ENCODE results near the gene IRX2. TPM values are rescaled to one million over a fixed set of nuclear protein-coding genes. Genes with fewer than 3 reads are reported as not detected.

Gene IRX2
- total RNA-seq, 2 donors from 2014 or later, result 1.3 to 3.0 TPM

GRCh38 chr5:2757563-2758351, 6.3 kb upstream of the IRX2 start:
- 4 to 8% methylated on average over 17 to 23 of the region's 23 CpGs for WGBS, 2 donors
- Histone ChIP-seq H3K36me3 (replicated peaks in 1 of 2; ENCODE audit: insufficient read depth in 1 of 2, low read depth in 2 of 2) (no peaks in the 10 kb centered on the region), H3K27ac (no peak overlapping the region), H3K9me3 (no peaks in the 10 kb centered on the region), H3K4me3 (no peak overlapping the region), H3K4me1 (peaks cover 30% of the 10 kb centered on the region), H3K27me3 (peaks cover 0 to 34% of the 10 kb centered on the region in 2 donors)
- DNase-seq (no peak), ATAC-seq (no peak)
- intact Hi-C loops (cut with DNase I), result no loop called here
- TF ChIP-seq CTCF (IDR thresholded peaks at IDR 0.05) (no peak), POLR2A (IDR thresholded peaks at IDR 0.05) (no peak)

- H3K27ac ChIP-seq, result no peak overlapping the region
- no peak overlapping the region for H3K4me3 ChIP-seq
- no peak for TF ChIP-seq CTCF (IDR thresholded peaks at IDR 0.05)
- TF ChIP-seq POLR2A (IDR thresholded peaks at IDR 0.05), result no peak
- no peak for DNase-seq
- H3K27me3 ChIP-seq, result peaks cover 0 to 39% of the 10 kb centered on the region in 2 donors
- no peaks in the 10 kb centered on the region for H3K36me3 ChIP-seq (replicated peaks in 1 of 2; ENCODE audit: insufficient read depth in 1 of 2, low read depth in 2 of 2)
- 2 to 3% methylated on average over 70 to 72 of the region's 76 CpGs for WGBS, 2 donors
- H3K4me1 ChIP-seq, result peaks cover 34% of the 10 kb centered on the region
- ATAC-seq, result no peak
- H3K9me3 ChIP-seq, result no peaks in the 10 kb centered on the region
- intact Hi-C loops (cut with DNase I), result no loop called here
Observed at GRCh38 chr5:2756211-2757152, 5.0 kb upstream of the IRX2 start.

- 3 to 7% methylated on average over 28 to 30 of the region's 30 CpGs for WGBS, 2 donors
Observed at GRCh38 chr5:2755681-2756171, 4.2 kb upstream of the IRX2 start.

GRCh38 chr5:2755076-2755680, 3.7 kb upstream of the IRX2 start:
- H3K4me1 ChIP-seq, result peaks cover 43% of the 10 kb centered on the region
- TF ChIP-seq CTCF (IDR thresholded peaks at IDR 0.05) (peak in 1 of 7 experiments; percentile 9), POLR2A (IDR thresholded peaks at IDR 0.05) (no peak)

More at GRCh38 chr5:2755681-2756171, 4.2 kb upstream of the IRX2 start:
- no peak for DNase-seq
- Histone ChIP-seq H3K4me1 (peaks cover 37% of the 10 kb centered on the region), H3K27me3 (peaks cover 0 to 39% of the 10 kb centered on the region in 2 donors), H3K9me3 (no peaks in the 10 kb centered on the region), H3K27ac (no peak overlapping the region), H3K36me3 (replicated peaks in 1 of 2; ENCODE audit: insufficient read depth in 1 of 2, low read depth in 2 of 2) (no peaks in the 10 kb centered on the region), H3K4me3 (no peak overlapping the region)
- no peak for ATAC-seq
- TF ChIP-seq POLR2A (IDR thresholded peaks at IDR 0.05) (no peak), CTCF (IDR thresholded peaks at IDR 0.05) (no peak)
- intact Hi-C loops (cut with DNase I), result no loop called here

More at GRCh38 chr5:2755076-2755680, 3.7 kb upstream of the IRX2 start:
- intact Hi-C loops (cut with DNase I), result no loop called here
- Histone ChIP-seq H3K9me3 (no peaks in the 10 kb centered on the region), H3K27ac (no peak overlapping the region), H3K4me3 (no peak overlapping the region), H3K27me3 (peaks cover 0 to 39% of the 10 kb centered on the region in 2 donors), H3K36me3 (replicated peaks in 1 of 2; ENCODE audit: insufficient read depth in 1 of 2, low read depth in 2 of 2) (no peaks in the 10 kb centered on the region)
- WGBS, 2 donors, result 4 to 9% methylated on average over 34 to 63 of the region's 63 CpGs
- ATAC-seq (no peak), DNase-seq (no peak)

Measured in body of pancreas (tissue), 4 donors.